ENCODE results near the gene OPRM1.

GRCh38 chr6:154093231-154094044 lies 54.4 kb downstream of the OPRM1 start:
- TF ChIP-seq NRF1 (IDR thresholded peaks at IDR 0.05; ENCODE audit: low read depth, low read length): no peak
- no peak for TF ChIP-seq TCF12 (IDR thresholded peaks at IDR 0.05; ENCODE audit: low read depth, low read length)
- no peak for TF ChIP-seq POLR2AphosphoS5 (IDR thresholded peaks at IDR 0.05; ENCODE audit: low read depth, low read length)
- no peak for TF ChIP-seq JUND (IDR thresholded peaks at IDR 0.05; ENCODE audit: low read length)
- no peak for TF ChIP-seq CTCF (IDR thresholded peaks at IDR 0.05; ENCODE audit: control extremely low read depth in 1 of 3, insufficient read depth in 1 of 3, low read depth in 1 of 3, low read length in 3 of 3)
- TF ChIP-seq MAX (IDR thresholded peaks at IDR 0.05): no peak
- no peak for TF ChIP-seq RXRA (IDR thresholded peaks at IDR 0.05; ENCODE audit: insufficient read depth, low read depth, low read length)
- TF ChIP-seq RBBP5 (IDR thresholded peaks at IDR 0.05; ENCODE audit: borderline replicate concordance, low read depth, low read length): no peak
- no peak for TF ChIP-seq EZH2 (IDR thresholded peaks at IDR 0.05; ENCODE audit: low read depth, low read length, severe bottlenecking)

All from H1 (cell line).